Esophagus muscularis mucosa (tissue), 4 donors: Measurements from ENCODE around the gene OR6J1. TPM values are rescaled to one million over a fixed set of nuclear protein-coding genes. Genes with fewer than 3 reads are reported as not detected.

ENCODE experiments used
- DNase-seq: peaks from one replicate; pipeline ENCODE4 v3.0.0-alpha.2; 2017; ENCODE audit errors: extremely low spot score
- H3K27ac ChIP-seq, 4 donors: fragments of 200-600 bp; sonication (generic); replicated peaks in 1 of 4; 1 replicate in 3 of 4; 2 replicates in 1 of 4; pipeline ENCODE4 v1.5.1; 2016 to 2019; ENCODE audit warnings: mild to moderate bottlenecking in 1 of 4
- H3K27me3 ChIP-seq, 4 donors: fragments of 200-600 bp; sonication (generic); one replicate each; pipeline versions ENCODE4 v1.5.1 to v1.6.0; 2016 to 2019
- H3K36me3 ChIP-seq, 4 donors: fragments of 200-600 bp; sonication (generic); one replicate each; pipeline ENCODE4 v1.5.1; 2016 to 2019
- H3K4me1 ChIP-seq, 4 donors: fragments of 200-600 bp; sonication (generic); one replicate each; pipeline ENCODE4 v1.5.1; 2016 to 2019
- H3K4me3 ChIP-seq, 4 donors: fragments of 200-600 bp; sonication (generic); 1 replicate in 2 of 4; 2 replicates in 2 of 4; pipeline ENCODE4 v1.5.1; 2016 to 2019; ENCODE audit warnings: mild to moderate bottlenecking in 4 of 4, moderate library complexity in 1 of 4
- H3K9me3 ChIP-seq, 4 donors: fragments of 200-600 bp; sonication (generic); 1 replicate in 3 of 4; 2 replicates in 1 of 4; pipeline ENCODE4 v1.5.1; 2016 to 2019
- EP300 ChIP-seq: sonication (generic); formaldehyde crosslinking; IDR thresholded peaks from one replicate; pipeline ENCODE4 v1.6.1; 2017; ENCODE audit warnings: antibody characterized with exemption
- POLR2A ChIP-seq: fragments of 450-650 bp; IDR thresholded peaks from one replicate; pipeline ENCODE4 v1.6.1; 2017; ENCODE audit warnings: antibody characterized with exemption, moderate library complexity, mild to moderate bottlenecking, low read depth
- POLR2AphosphoS5 ChIP-seq, 2 donors: sonication (generic); formaldehyde crosslinking; IDR thresholded peaks; one replicate each; pipeline ENCODE4 v1.6.1; 2017; ENCODE audit warnings: antibody characterized with exemption in 2 of 2
- WGBS: methylation state at CpG from one replicate; pipeline ENCODE4 v1.1.5; 2018; 5-methylcytosine and 5-hydroxymethylcytosine counted together
- intact Hi-C: fragments of 100-400 bp; cut with DNase I; formaldehyde crosslinking; loops from one replicate; pipeline ENCODE4 v1.15.1; 2023
- total RNA-seq, 4 donors: library from RNA; depleted of rRNA; stranded (reverse); fragments of >200 nt; gene quantifications; one replicate each; pipeline versions ENCODE4 v1.1.0 to v1.2.1, GENCODE V29; 2016
- TF ChIP-seq, protein P1 (sequence below), 3 experiments: fragments of 200-600 bp in 2 of 3; fragments of 450-650 bp in 1 of 3; sonication (generic) in 2 of 3; IDR thresholded peaks; one replicate each; pipeline ENCODE4 v1.5.1; 2017 to 2019; ENCODE audit warnings: antibody characterized with exemption in 3 of 3, mild to moderate bottlenecking in 2 of 3, moderate library complexity in 1 of 3

Gene OR6J1
- total RNA-seq, 4 donors from 2014 or later, result not detected

DNA sequence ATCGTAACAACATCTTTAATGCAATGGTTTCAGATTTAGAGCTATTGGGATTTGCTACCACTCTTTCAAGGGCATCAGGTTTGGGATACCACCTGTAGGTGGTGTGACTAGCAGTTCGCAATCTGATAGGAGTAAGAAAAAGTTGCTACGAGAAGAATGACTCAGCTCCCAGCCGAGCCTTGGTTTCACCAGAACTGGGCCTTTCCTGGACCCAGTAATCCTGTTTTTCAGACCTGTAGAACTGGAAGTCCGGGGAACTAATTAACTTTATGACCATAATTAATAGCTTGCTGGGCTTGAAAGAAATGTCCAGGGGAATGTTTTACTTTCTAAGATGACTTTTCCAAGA lies 45.3 kb downstream of the OR6J1 start:
- intact Hi-C loops, result no loop called here
- Histone ChIP-seq H3K9me3 (no peaks in the 10 kb centered on the region), H3K4me3 (peak overlapping the region; percentile 65 to 84 (median 73)), H3K27ac (peak overlapping the region; percentile 85 to 91 (median 89)), H3K27me3 (no peaks in the 10 kb centered on the region), H3K36me3 (peaks cover 19 to 26% (median 25%) of the 10 kb centered on the region in 4 donors), H3K4me1 (peaks cover 16 to 46% (median 30%) of the 10 kb centered on the region in 4 donors)
- no peak for DNase-seq
- WGBS, result 0% methylated on average over 5 of the region's 5 CpGs
- peak; percentile 56 to 57 for TF ChIP-seq POLR2AphosphoS5 (IDR thresholded peaks at IDR 0.05)
- no peak for TF ChIP-seq EP300
- no peak for TF ChIP-seq POLR2A
- TF ChIP-seq, protein P1, sequence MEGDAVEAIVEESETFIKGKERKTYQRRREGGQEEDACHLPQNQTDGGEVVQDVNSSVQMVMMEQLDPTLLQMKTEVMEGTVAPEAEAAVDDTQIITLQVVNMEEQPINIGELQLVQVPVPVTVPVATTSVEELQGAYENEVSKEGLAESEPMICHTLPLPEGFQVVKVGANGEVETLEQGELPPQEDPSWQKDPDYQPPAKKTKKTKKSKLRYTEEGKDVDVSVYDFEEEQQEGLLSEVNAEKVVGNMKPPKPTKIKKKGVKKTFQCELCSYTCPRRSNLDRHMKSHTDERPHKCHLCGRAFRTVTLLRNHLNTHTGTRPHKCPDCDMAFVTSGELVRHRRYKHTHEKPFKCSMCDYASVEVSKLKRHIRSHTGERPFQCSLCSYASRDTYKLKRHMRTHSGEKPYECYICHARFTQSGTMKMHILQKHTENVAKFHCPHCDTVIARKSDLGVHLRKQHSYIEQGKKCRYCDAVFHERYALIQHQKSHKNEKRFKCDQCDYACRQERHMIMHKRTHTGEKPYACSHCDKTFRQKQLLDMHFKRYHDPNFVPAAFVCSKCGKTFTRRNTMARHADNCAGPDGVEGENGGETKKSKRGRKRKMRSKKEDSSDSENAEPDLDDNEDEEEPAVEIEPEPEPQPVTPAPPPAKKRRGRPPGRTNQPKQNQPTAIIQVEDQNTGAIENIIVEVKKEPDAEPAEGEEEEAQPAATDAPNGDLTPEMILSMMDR (IDR thresholded peaks at IDR 0.05), result peak; percentile 27 to 36 (median 36)

DNA sequence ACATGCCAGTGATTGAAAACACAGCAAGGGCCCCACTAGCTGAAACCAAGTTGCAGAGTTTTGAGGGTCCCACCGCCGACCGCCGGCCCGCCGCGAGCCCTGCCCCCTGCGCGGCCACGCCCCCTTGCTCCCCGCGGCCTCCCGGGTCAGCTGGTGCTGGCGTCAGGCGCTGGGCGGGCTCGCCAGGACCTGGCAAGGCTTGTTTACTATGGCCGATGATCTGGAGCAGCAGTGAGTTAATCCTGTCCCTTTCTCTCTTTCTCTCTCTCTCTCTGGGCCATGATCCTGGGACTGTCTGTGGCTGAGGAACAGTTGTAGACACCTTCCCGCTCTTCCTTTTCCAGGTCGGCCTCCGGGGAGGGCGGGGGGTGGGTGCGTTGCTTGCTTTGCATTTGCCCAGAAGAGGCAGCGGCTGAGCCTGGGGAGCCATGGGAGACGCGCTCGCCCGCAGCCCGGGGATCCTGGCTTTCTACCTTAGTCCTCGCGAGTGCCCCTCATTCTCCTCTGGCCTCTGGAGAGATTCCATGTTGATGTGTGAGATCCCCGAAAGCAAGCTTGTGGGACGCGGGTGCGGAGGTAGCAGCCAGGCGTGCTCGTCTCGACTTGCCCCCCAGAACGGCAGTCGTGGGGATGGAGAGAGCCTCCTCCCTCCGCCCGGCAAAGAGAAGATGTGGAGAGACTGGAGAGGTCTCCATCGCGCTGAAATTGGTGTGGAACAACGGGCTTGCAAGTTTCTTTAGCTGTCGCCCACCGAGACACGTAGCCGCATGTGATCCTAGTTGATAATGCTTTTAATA lies 45.9 kb downstream of the OR6J1 start, which contains the start of gene ABHD4:
TSS of gene ABHD4 (plus strand) at position 202 of the 797 bp plus-strand sequence. CDS start at position 209, 7 bp downstream.
- Histone ChIP-seq H3K4me1 (peaks cover 16 to 46% (median 30%) of the 10 kb centered on the region in 4 donors), H3K36me3 (peaks cover 13 to 20% (median 20%) of the 10 kb centered on the region in 4 donors), H3K4me3 (peak within 1 kb of the TSS; percentile 65 to 84 (median 73)), H3K27me3 (no peaks in the 10 kb centered on the region), H3K9me3 (no peaks in the 10 kb centered on the region), H3K27ac (peak within 1 kb of the TSS; percentile 85 to 91 (median 89))
- intact Hi-C loops, result no loop called here
- WGBS, result 0% methylated on average over 4 of the region's 49 CpGs
- DNase-seq, result peak; percentile 94
- TF ChIP-seq POLR2AphosphoS5 (IDR thresholded peaks at IDR 0.05), result peak; percentile 90 to 91
- no peak for TF ChIP-seq EP300

DNA sequence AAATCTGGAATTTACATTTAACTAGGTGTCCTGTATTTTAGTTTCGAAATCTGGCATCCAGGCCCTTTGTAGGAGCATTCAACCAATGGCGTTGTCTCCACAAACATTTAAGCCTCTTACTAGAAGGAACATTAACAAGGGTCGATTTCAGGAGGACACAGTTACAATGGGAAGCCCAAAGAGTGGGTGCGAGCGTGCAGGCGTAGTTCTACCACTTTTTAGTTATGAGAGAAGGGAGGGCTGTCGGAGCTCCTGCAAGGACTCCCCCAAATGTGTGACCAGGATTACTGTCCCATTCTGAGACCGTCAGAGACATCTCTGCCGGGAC lies 46.4 kb downstream of the OR6J1 start:
- peaks cover 16 to 46% (median 30%) of the 10 kb centered on the region in 4 donors for H3K4me1 ChIP-seq
- peaks cover 7 to 15% (median 14%) of the 10 kb centered on the region in 4 donors for H3K36me3 ChIP-seq
- DNase-seq, result no peak
- H3K9me3 ChIP-seq, result no peaks in the 10 kb centered on the region
- peak overlapping the region; percentile 65 to 84 (median 73) for H3K4me3 ChIP-seq
- 18% methylated on average over 9 of the region's 9 CpGs for WGBS
- no peaks in the 10 kb centered on the region for H3K27me3 ChIP-seq
- intact Hi-C loops, result no loop called here
- TF ChIP-seq, protein P1 (IDR thresholded peaks at IDR 0.05), result no peak
- TF ChIP-seq EP300 (no peak), POLR2AphosphoS5 (IDR thresholded peaks at IDR 0.05) (no peak)
- H3K27ac ChIP-seq, result peak overlapping the region; percentile 85 to 91 (median 89)

GRCh38 chr14:22597265-22597664 lies 46.9 kb downstream of the OR6J1 start:
- WGBS, result 83% methylated on average over 5 of the region's 6 CpGs
- no peak for DNase-seq
- no peak for TF ChIP-seq EP300
- TF ChIP-seq POLR2A, result no peak
- no peak for TF ChIP-seq POLR2AphosphoS5 (IDR thresholded peaks at IDR 0.05)
- TF ChIP-seq, protein P1 (IDR thresholded peaks at IDR 0.05), result no peak
- no peaks in the 10 kb centered on the region for H3K9me3 ChIP-seq
- H3K27ac ChIP-seq, result no peak overlapping the region
- H3K36me3 ChIP-seq, result peaks cover 5 to 10% (median 9%) of the 10 kb centered on the region in 4 donors
- peak overlapping the region in 2 of 4 donors; percentile 65 to 80 for H3K4me3 ChIP-seq
- no peaks in the 10 kb centered on the region for H3K27me3 ChIP-seq
- peaks cover 16 to 44% (median 30%) of the 10 kb centered on the region in 4 donors for H3K4me1 ChIP-seq
- intact Hi-C loops, result no loop called here

DNA sequence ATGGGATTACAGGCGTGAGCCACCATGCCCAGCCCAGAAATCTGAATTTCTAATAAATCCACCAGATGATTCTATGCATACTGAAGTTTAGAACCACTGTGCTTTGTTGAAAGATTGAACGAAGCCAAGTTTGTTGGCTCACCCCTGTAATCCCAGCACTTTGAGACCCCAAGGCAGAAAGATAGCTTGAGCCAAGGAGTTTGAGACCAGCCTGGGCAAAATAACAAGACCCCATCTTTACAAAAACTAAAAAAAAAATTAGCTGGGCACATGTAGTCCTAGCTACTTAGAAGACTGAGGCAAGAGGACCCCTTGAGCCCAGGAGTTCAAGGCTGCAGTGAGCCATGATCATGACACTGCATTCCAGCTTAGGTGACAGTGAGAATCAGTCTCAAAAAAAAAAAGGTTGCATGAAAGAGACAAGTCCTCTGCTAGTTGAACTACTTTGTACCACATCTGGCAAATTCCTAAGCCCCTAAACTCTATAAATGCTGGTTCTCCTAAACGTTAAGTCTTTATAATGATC lies 47.7 kb downstream of the OR6J1 start:
- no peaks in the 10 kb centered on the region for H3K27me3 ChIP-seq
- peaks cover 16 to 36% (median 30%) of the 10 kb centered on the region in 4 donors for H3K4me1 ChIP-seq
- intact Hi-C loops, result no loop called here
- no peak overlapping the region for H3K4me3 ChIP-seq
- no peak overlapping the region for H3K27ac ChIP-seq
- 89% methylated on average over 3 of the region's 3 CpGs for WGBS
- H3K9me3 ChIP-seq, result no peaks in the 10 kb centered on the region
- H3K36me3 ChIP-seq, result peaks cover under 1 to 1% (median 1%) of the 10 kb centered on the region in 4 donors
- TF ChIP-seq POLR2A (no peak), POLR2AphosphoS5 (IDR thresholded peaks at IDR 0.05) (no peak), EP300 (no peak)
- TF ChIP-seq, protein P1 (IDR thresholded peaks at IDR 0.05), result no peak
- DNase-seq, result no peak
